CD1c-positive myeloid dendritic cell (primary cell): Measurements from ENCODE around the gene STT3B.

Experiments used
- DNase-seq: peaks from one replicate; pipeline ENCODE4 v3.0.0-alpha.2; 2016; ENCODE audit errors: extremely low spot score

STT3B gene

DNA sequence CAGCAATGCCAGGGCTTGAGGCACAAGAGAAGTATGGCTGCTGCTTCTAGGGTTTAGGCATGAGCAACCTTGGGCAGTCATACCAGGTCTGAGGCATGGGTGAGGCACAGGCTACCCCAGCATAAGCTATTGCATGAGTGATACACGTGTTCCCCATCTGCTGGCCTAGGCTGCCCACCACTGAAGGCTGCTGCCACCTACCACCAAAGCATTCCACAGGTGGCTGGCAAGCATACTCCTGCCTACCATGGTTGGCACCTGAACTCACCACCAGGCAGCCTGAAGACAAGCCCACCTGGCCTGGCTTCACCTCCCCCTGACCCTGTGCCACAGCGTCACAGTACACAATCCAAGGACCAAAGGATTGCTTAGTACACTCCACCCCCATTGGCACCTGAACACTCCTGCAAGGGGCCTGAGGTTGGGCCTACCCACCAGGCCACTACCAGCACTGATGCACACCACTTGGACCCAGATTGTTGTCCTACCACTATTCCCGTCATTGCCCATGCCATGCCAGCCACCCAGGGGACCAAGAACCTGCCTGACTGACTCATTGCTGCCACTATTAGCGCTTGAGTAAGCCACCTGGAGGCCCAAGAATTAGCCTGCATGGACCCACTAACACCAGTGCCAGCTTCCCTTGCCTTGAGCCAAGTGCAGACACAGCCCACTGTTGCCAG lies 115.7 kb downstream of the STT3B start:
- DNase-seq = no peak

GRCh38 chr3:31652296-31652695 lies 119.6 kb downstream of the STT3B start:
- DNase-seq = no peak

GRCh38 chr3:31653464-31653863 lies 120.7 kb downstream of the STT3B start:
- no peak for DNase-seq

GRCh38 chr3:31654998-31655397 lies 122.3 kb downstream of the STT3B start:
- no peak for DNase-seq

DNA sequence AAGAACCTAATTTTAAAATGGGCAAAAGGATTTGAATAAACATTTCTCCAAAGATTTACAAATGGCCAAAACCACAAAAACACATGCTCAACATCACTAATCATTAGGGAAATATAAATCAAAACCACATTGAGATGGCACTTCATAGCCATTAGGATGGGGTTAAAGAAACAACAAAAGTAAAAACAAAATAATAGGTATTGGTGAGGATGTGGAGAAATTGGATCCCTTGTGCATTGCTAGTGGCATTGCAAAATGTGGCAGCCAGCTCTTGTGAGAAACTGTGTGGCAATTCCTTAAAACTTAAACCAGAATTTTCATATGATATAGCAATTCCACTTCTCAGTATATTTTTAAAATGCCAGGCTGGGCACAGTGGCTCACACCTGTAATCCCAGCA lies 126.5 kb downstream of the STT3B start:
- no peak for DNase-seq

GRCh38 chr3:31661286-31661685 lies 128.6 kb downstream of the STT3B start:
- DNase-seq = no peak

DNA sequence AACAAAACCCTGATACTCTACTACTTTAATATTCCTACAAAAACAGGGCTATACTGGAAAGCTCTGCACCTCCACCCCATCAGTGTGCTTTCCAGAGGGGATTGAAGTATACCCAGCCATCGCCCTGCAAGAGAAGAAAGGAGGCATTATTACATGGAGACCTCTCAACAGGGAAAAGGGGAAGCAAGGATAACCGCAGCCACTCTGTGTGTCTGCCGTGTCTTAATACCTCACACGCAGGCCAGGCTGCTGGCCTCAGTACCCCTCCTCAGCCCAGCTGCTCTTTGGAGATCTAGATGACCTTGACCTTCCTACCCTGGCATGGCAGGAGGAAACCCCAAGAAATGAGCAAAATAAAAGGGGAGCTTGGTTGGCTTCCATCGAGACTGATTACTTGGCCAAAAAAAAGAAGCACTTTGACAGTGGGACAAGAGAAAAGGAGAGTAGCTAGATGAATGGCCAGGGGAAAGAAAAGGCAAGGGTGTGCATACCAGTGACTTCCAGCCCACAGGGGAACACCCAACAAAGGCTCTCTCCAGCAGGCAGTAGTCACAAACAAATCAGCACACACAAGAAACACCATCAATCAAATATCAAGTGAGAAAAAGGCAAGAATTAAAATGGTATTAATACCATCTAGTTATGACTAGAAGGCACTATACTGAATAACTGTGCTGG lies 129.4 kb downstream of the STT3B start:
- peak; percentile 28 for DNase-seq

GRCh38 chr3:31664031-31664430 lies 131.3 kb downstream of the STT3B start:
- DNase-seq = no peak

DNA sequence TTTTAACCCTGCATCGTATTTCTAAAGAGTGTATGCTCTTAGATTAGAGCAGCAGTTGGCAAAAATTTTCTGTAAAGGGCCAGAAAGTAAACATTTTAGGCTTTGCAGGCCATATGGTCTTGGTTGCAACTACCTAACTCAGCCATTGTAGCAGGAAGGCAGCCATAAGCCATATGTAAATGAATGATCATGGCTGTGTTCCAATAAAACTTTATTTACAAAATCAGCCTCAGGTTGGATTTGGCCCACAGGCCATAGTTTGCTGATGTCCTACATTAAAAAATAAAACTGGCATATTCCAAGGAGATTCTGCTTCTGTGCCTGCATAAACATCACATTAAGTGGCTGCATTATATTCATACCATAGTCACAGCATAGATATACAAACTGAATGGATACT lies 134.9 kb downstream of the STT3B start:
- DNase-seq = no peak

DNA sequence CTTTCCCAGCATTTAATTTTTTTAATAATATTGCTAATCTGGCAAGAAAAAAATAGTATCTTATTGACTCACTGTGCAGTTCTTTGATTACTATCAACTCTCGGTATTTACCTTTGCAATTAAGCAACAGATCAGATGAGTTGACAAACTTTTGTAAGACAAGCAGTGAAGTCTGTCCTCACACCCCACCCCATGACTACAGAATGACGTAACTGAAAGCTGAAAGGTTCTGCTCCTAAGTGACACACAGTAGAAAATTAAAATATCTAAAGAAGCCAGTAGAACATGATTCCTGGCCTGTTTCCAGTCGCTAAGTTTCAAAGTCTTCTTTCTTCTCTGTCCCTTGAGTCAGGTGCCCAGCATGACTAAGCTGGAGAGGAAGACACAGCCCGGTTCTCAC lies 135.5 kb downstream of the STT3B start:
- peak; percentile 45 for DNase-seq

GRCh38 chr3:31670136-31670535 lies 137.4 kb downstream of the STT3B start:
- DNase-seq = peak; percentile 88

GRCh38 chr3:31670722-31671121 lies 138.0 kb downstream of the STT3B start:
- no peak for DNase-seq

DNA sequence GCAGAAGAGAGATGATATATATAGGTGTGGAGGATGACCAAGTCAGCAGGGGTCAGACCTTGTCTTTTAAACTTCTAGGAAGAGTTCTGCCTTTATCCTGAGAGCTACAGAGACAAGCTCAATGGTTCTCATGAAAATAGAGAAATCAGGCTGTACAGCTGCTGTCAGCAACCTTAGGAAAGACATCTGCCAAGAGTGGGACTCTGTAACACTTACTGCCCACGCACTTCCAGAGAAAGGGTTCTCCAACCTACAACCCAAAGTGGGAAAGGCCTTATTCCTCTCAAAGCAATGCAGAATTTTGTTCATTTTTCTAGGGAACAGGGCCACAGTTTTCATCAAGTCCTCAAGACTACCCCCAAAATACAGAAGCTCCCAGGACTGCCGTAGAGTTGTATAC lies 138.7 kb downstream of the STT3B start:
- DNase-seq = peak; percentile 78

DNA sequence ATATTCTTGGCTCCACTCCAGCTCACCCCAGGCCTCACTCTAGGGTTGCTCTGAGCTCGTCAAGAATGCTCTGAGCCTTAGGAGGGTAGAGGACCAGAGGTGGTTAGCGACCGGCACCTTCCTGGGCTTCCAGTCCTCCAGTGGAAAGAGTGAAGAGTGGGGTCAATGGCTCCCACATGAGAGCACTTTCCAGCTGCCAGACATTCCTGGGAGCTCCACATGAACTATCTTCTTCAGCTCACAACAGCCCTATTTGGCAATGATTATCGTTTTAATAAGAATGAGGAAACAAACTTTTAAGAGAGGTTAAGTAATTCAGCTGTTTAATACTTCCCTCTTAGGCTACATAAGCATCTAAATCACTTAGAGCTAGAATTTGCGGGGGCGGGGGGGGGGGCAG lies 139.3 kb downstream of the STT3B start:
- DNase-seq = peak; percentile 75

DNA sequence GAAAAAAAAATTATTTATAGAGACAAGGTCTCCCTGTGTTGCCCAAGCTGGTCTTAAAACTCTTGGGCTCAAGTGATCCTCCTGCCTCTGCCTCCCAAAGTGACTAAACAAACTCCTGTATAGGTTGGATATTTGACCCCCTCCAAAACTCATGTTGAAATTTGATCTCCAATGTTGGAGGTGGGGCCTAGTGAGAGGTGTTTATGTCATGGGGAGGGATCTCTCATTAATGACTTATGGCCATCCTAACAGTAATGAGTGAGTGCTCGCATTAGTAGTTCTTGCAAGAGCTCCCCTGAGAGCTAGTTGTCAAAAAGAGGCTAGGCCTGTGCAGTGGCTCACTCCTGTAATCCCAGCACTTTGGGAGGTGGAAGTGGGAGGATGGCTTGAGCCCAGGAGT lies 141.2 kb downstream of the STT3B start:
- no peak for DNase-seq

GRCh38 chr3:31676556-31676955 lies 143.8 kb downstream of the STT3B start:
- no peak for DNase-seq

DNA sequence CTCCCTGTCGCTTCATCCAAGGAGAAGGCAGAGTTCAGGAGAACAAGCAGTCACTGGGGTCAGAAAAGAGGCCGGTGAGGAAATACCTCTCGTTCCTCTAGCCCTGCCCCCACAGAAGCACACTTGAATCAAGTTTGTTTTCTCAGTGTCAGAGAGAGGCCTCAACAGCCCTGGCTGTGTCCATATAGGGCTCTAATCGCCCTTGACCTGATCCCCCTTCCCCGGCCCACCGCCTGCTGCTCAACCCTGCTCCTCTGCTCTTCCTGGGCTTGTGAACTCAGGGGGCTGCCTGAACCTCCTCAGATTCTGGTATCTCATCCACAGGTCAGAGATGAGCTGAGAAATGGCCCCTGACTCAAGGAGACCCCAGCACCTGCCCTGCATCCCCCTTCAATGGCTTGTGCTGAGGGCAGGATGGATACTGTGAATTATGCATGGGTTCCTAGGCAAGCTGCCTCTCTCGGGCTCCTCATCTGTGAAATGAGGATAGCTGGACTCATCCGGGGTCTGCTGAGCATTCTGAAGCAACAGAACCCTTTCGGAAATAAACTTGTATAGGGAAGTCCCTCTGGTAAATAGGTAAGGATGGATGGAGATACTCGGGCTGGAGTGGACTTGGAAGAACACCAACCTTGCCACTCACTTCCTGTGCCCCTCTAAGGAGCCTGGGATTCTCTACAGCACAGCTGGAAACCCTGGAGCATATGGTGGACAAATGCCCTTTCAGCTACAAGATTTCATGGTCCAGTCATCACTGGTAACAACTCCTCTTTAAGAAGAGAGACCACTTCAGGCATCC lies 147.5 kb downstream of the STT3B start:
- no peak for DNase-seq
